GM23248 (cell line): Measurements from ENCODE around the gene ZNF586.

ENCODE experiments used
- EZH2 ChIP-seq: fragments of 200-600 bp; sonication (generic); IDR thresholded peaks from 2 replicates; pipeline ENCODE4 v1.6.1; 2018; ENCODE audit warnings: antibody characterized with exemption, mild to moderate bottlenecking; ENCODE audit not compliant: insufficient read depth, poor library complexity, severe bottlenecking
- EZH2phosphoT487 ChIP-seq: fragments of 200-600 bp; sonication (generic); IDR thresholded peaks from 2 replicates; pipeline ENCODE4 v1.6.1; 2018; ENCODE audit warnings: antibody characterized with exemption, moderate library complexity, mild to moderate bottlenecking, low read depth; ENCODE audit not compliant: insufficient read depth

DNA sequence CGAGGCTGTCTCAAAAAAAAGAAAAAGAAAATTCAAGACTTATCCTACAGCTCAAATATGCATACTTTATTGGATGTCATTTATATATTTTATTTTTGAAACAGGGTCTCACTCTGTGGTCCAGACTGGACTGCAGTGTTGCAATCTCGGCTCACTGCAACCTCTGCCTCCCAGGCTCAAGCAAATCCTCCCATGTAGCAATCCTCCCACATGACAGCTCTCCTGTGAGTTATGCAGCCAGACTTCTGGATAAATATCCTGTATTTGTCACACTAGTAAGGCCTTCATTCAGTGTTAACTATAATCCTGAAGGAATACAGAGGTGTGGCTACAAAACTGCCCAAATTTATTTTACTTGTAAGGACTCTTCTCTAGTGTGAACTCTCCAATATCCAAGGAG is 38.1 kb downstream of the ZNF586 start:
- TF ChIP-seq EZH2 (no peak), EZH2phosphoT487 (no peak)
